GM19025 (cell line): Measurements from ENCODE around the gene SEZ6.

Experiments
- ATAC-seq: cut with Tn5 transposase; IDR thresholded peaks from one replicate; pipeline ENCODE4 v1.9.1; 2021; ENCODE audit warnings: mild to moderate bottlenecking, low read depth, moderate library complexity; ENCODE audit not compliant: unreplicated experiment

SEZ6 gene, protein sequence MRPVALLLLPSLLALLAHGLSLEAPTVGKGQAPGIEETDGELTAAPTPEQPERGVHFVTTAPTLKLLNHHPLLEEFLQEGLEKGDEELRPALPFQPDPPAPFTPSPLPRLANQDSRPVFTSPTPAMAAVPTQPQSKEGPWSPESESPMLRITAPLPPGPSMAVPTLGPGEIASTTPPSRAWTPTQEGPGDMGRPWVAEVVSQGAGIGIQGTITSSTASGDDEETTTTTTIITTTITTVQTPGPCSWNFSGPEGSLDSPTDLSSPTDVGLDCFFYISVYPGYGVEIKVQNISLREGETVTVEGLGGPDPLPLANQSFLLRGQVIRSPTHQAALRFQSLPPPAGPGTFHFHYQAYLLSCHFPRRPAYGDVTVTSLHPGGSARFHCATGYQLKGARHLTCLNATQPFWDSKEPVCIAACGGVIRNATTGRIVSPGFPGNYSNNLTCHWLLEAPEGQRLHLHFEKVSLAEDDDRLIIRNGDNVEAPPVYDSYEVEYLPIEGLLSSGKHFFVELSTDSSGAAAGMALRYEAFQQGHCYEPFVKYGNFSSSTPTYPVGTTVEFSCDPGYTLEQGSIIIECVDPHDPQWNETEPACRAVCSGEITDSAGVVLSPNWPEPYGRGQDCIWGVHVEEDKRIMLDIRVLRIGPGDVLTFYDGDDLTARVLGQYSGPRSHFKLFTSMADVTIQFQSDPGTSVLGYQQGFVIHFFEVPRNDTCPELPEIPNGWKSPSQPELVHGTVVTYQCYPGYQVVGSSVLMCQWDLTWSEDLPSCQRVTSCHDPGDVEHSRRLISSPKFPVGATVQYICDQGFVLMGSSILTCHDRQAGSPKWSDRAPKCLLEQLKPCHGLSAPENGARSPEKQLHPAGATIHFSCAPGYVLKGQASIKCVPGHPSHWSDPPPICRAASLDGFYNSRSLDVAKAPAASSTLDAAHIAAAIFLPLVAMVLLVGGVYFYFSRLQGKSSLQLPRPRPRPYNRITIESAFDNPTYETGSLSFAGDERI

DNA sequence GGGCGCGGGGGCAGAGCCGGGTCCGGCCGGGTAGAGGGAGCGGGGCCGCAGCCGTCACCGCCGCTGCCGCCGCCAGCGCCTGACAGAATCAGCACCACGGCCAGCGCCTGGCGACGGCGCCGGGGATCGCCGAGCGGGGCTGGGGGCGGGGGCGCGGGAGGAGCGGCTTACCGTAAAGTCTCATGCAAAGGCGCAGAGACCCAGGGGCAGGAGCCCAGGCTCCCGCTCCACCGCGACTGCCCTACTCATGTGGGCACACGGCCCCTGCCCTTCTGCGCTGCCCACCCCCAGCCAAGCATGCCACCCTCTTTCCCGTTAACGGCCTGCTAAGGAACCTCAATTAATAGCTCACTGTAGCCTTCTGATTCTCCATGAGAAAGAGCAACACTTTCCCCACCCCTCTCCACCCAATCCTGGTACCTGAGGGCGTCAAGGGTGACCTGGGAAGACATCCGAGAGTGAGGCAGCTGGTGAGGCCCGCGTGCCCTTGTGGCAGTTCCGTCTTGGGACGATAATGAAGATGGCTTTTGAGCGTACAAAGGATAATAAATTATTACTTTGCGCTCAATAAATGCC, at the start of gene SEZ6:
Gene SEZ6, minus strand, starts transcription at position 98 of the 576 bp plus-strand sequence. CDS start 164 bp downstream, outside the sequence.
- ATAC-seq, result no peak

DNA sequence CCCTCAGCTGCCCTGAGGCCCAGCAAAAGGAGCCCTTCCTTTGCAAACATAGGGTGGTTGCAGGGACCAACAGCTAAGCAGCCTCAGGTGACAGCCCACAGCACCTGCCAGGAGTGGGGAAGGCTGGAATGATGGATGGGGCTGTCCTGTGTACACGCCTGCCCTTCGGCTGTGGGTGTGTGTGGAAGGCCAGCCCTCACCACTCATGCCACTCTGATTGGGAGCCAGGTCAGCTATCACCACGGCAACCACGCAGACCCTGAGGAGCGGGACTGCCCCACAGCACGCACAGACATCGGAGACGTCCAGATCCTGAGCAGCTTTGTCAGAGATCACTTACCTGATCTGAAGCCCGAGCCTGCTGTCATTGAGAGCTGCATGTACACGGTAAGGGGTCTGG, 49.0 kb upstream of the SEZ6 start:
- no peak for ATAC-seq

DNA sequence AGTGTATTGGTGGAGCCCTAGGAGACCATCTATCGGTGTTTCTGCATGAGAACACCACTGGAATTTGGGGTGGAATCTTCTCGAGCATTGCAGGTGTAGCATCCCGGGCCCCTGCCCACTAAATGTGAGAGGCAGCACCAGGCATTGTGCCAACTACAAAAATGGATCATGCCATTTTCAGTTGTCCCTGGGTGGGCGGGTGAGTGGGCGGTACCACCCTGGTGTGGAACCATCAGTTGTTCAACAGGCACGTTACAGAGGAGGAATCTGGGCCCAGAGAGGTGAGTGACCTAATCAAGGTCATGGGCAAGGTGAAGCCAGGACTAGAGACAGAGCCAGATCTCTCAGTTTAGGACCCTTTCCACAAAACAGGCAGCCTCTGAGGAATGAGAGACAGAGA, 45.9 kb upstream of the SEZ6 start:
- ATAC-seq, result no peak

DNA sequence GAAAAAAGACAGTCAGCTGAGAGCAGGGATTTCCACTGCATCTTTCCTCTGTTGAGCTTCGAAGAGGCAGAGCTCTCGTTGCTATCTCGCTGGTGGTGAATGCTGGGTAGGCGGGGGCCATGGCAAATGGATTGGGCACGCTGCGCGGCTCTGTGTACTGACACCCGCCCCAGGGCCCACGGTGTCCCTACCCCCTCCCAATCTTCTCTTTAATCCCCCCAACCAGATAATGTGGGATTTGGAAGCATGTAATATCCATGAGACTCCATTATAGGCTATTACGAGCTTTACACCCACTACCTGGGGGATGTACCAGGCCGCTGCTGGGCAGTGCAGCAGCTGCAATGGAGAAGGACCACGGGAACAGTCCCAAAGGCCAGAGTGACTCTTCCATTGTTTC, 45.4 kb upstream of the SEZ6 start:
- ATAC-seq, result no peak

DNA sequence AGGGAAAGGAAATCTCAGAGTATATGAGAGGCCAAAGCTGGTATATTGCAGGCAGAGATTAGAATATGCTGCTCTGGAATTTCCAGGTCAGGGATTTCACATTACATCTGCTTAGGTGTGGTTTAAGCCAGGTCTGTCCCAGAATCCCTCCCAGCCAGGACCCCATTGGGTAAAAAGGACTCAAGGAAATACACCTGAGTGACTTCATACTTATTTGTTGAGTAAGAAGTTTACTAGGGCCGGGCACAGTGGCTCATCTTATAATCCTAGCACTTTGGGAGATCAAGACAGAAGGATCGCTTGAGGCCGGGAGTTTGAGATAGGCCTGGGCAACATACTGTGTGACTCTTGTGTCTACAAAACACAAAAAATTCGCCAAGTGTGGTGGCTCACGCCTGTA, 44.3 kb upstream of the SEZ6 start:
- ATAC-seq, result no peak

DNA sequence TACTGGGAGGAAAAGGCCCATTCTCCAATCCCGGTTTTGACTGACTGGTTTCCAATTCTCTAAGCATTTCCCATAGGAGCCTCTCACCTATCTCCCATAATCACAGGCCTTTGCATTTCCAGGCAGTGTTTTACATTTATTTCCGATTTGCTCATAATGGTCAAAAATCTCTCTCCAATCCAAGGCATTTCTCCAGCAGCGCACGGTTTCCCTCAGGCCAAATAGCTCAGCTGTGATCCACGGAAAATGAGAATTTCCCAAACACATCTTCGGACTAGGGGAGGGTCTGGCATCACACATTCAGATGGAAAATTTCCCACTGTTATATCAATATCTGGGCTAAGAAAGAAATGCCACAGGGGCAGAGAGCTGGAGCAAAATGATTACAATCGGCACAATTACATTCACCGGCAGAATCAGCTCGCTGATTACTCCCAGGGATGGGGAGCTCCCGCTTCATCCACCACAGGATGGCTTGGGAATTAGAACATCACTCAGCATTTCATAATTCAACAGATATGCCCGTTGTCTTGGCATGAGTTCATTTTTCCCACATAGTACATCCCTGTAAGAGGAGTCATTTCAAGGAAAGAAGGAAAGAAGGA, 43.8 kb upstream of the SEZ6 start:
- ATAC-seq, result no peak

DNA sequence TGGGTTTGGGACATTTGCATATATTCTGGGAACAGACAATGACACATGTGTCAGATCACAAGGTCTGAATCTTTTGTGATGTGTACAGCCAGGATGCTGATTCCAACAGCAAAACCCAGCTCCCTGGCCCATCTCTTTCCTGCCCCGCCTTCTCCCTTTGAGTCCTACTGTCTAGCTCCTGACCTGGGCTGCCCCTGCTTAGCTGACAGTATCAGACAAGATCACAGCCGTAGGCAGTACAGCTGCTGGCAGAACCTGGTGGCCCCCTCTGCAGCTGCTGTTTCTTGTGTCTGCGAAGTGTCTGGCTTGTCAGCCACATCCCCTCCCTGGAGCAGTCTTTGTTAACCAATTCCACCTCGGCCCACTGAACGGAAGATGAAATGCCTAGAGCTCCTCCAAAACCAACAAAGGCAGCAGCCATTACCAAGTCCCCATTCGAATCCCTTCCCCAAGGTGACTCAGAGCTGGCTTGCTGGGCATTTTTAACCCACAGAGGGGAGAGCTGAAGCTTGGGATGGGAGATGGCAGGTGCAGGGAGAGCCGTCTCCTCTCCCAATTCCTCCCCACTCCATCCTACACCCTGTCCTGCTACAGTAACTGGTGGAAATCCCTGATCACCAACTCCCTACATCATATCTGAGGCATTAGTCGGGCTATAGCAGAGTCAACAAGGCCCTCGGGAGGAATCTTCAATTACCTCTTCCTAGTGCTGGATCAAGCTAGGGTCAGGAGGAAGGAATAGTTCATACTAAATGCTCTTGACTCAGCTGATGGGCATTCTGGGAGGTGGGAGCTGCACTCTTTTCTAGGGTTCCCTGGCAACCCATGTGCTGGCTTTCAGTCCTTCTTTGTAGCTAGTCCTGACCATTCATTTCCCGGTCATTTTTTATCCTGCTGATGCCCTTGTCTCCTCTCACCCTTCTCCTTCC, 42.9 kb upstream of the SEZ6 start:
- no peak for ATAC-seq

DNA sequence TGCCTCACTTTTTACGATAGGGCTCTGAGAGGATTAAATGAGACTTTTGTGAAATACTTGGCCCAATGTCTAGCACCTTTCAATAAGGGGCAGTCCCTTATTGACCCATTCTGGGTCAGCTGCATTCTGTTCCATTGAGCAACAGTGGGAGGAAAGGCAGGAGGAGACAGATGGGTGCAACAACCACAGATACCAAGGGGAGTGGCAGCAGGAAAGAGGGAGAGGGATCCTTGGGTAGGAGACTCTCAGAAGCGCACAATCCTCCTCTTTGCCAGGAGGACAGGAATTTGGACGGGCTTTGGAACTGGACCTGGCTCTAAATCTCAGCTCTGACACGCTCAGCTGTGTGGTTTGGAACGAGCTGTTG, 40.6 kb upstream of the SEZ6 start:
- ATAC-seq, result no peak

DNA sequence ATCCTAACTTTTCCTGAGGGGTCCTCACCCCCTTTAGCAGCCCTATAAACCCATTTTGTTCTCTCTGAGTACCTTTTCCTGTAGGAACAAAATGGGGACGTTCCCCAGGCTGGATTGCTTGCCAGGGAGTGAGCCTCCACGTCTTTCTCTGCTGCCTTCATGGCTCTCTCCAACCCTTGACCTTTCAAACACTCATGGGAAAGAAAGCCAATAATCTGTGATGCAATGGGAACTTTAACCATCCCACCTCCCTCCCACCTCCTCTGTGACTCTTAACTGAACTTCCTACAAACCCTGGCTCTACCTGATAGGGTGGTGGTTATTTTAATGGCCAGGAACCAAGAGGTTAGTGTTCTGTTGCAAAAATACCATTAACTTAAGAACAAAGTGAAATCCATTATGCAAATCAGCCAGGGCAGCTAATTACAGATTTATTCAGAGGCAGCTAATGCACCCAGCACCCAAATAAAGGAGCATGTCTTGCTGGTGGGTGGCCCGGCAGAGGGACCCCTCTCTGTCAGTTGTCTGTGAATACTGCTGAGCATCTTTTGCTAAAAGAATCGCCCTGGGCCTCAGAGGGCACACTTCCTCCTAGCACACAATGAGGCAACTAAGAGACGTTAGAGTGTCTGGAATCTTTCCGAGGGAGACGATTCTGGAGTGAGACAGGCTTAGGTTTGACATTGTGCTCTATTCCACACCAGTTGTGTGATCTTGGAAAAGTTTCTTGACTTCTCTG, 40.1 kb upstream of the SEZ6 start:
- ATAC-seq, result no peak

DNA sequence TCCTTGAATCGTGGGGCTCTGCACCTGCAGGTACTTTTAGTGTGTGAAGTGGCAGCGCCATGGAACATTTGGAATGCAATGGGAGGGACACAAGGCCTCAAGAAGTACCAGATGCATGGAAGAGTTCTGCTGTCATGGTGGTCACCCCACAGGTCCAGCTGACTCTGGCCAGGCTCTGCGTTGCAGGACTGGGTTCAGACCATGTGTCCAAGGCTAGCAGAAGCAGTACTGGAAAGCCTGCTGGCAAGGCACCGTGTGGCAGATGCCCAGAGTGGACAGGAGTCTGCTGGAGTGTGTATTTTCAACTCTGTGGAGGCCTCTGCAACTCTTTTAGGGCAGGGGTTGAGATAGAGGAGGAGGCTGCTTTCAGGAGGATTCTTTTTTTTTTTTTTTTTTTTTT, 39.2 kb upstream of the SEZ6 start:
- no peak for ATAC-seq

DNA sequence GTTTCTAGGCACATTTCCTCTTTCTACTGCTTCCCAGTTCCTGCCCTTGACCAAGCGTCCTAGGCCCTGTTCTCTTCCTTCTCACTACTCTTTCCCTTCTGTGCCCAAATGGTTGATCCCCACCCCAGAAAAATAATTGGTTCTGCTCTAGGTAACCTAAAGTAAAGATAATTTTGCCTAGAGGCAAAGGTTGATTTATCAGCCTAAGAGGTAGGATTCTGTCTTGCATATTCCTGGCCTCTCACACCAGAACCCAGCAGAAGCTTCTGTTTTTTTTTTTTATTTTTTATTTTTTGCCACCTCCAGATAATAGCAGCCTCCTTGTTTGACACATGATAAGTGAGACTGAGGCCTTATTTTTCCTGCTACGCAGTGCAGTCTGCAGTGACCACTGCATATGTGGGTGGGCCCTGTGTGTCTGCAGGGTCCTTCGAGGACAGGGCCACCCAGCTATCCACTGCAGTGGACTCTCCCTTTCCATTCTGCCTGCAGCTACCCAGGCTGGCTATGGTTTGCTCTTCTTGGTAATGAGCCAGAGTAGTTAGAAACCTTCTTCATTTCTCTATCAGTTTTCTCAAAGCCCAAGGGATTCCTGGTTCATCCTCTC, 37.8 kb upstream of the SEZ6 start:
- ATAC-seq, result no peak

DNA sequence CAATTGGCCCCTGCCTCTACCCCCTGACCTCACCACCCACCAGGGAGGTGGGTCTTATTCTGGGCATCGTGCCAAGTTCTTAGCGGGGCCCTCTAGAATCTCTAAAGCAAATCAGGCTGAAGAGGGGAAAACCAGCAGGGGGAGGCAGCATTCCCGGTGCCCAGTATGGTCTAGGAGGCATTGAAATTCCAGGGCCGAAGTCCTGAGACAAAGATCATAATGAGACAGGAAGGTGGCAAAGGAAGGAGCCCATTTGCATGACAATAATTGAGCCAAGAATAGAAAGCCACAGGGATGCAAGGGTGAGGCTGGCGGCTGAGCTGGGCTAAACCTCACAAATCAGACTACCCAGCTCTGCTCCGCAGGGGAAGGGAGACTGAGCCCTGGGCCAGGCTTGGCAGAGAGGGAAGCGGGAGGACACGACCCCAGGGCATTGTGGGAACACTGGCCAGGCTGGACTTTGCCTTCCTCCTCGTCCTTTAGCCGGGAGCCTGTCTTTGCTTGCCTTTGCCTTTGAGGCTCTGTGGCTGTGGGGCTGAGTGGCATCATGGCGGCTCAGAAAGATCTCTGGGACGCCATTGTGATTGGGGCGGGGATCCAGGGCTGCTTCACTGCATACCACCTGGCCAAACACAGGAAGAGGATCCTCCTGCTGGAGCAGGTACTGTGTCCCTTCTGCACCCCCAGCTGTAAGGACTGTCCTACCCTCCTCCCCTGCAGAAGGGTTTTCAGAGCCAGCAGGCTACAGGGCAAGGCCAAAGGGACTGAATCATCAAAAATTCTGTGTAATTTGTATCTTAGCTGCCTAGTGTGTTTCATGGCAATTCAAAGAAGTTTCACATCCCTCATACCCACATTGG, 37.1 kb upstream of the SEZ6 start, which contains the start of gene PIPOX:
Gene PIPOX, plus strand, starts transcription at position 463 of the 860 bp plus-strand sequence. Its CDS starts 85 bp downstream, at position 548.
- no peak for ATAC-seq

DNA sequence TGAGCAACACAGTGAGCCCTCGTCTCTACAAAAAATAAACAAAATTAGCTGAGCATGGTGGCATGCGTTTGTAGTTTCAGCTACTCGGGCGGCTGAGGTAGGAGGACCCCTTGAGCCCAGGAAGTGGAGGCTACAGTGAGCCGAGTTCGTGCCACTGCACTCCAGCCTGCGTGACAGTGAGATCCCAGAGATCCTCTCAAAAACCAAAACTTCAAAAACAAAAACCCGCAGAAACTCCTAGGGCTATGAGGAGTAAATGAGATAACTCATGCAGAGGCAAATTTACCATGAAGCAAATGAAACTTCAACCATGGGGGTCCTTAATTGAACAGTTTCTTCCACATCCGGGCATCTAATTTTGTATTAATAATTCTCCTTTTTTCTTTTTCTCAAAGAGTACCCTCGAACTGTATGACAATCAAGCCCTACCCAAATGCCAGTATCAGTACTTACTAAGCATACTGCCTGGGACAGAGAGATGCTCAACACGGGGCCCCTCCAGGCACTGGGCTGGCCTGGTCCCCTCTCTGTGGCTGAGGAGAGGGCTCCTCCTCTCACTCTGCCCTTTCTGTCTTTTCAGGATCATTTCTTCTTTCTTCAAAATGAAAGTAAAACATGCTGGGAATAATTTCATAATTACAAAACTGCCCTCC, 36.3 kb upstream of the SEZ6 start:
- no peak for ATAC-seq

DNA sequence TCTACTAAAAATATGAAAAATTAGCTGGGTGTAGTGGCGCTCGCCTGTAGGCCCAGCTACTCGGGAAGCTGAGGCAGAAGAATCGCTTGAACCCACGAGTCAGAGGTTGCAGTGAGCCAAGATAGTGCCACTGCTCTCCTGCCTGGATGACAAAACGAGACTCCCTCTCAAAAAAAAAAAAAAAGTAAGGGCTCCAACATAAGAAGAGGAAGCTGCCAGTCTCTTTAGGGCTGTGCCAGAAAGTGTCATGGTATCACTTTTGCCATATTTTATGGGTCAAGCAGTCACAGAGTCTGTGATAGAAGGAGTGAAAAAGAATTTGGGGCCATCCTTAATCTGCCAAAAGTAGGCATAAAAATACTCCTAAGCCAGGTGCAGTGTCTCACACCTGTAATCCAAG, 35.7 kb upstream of the SEZ6 start:
- ATAC-seq, result no peak

DNA sequence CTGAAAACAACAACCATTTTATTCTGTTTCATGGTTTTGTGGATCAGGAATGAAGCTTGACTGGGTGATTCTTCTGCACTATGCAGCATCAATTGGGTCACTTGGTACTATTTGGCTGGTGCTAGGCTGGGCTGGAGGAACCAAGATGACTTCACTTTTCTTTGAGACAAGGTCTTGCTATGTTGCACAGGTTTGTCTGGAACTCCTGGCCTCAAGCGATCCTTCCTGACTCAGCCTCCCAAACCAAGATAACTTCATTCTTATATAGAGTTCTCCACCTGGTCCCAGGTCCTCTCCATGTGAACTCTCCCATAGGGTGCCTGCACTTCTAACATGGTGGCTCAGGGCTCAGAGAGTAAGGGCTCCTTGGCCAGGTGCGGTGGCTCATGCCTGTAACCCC, 35.3 kb upstream of the SEZ6 start:
- no peak for ATAC-seq

DNA sequence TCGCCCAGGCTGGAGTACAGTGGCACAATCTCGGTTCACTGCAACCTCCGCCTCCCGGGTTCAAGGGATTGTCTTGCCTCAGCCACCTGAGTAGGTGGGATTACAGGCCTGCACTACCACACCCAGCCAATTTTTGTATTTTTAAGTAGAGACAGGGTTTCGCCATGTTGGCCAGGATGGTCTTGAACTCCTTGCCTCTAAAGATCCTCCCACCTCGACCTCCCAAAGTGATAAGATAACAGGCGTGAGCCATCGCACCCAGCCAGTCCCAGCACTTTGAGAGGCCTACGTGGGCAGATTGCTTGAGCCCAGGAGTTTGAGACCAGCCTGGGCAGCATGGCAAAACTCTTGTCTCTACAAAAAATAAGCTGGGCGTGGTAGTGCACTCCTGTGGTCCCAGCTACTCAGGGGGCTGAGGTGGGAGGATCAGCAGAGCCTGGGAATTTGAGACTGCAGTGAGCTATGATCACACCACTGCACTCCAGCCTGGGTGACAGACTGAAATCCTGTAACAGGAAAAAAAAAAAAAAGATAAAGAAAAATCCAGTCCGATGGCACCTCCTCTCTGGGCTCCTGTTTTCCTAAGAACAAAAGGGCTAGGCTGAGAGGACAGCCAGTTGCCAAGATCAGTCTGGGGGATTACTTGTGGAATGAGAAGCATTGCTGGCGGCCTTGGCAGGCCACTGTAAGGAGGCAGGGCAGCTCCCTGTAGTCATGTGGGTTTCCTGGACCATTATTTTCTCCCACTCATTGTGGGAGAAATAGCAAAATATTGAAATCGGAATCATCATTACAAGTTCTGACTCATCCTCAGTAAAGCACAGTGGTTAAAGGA, 34.1 kb upstream of the SEZ6 start:
- ATAC-seq, result no peak
